MCF 10A (cell line): Measurements from ENCODE around the gene WASF1. TPM values are rescaled to one million over a fixed set of nuclear protein-coding genes. Genes with fewer than 3 reads are reported as not detected.

Experiments
- Bru-seq: library from RNA; stranded (reverse); fragments of 400-500 nt; gene quantifications from one replicate; lab custom pipeline; 2021; lab: Mats Ljungman, UMichigan
- BruChase-seq, 2 experiments: library from RNA; stranded (reverse); fragments of 400-500 nt; gene quantifications; one replicate each; lab custom pipeline; 2021; lab: Mats Ljungman, UMichigan
- BruUV-seq: library from RNA; stranded (reverse); fragments of 400-500 nt; replicated peaks from 2 replicates; lab custom pipeline; 2021; lab: Mats Ljungman, UMichigan
- CTCF ChIA-PET: fragments of 300-600 bp; sonication (Branson Sonifier 250); formaldehyde crosslinking; extraction: SDS; loops from one replicate; lab custom pipeline; 2021; ENCODE audit warnings: antibody characterized with exemption, inconsistent platforms; lab: Yijun Ruan, JAX
- POLR2A ChIA-PET: fragments of 300-600, 350-650 bp; sonication (Branson Sonifier 250); formaldehyde crosslinking; extraction: SDS; loops from one replicate; lab custom pipeline; 2020; ENCODE audit warnings: antibody characterized with exemption, inconsistent platforms; lab: Yijun Ruan, JAX
- DNase-seq: peaks from one replicate; pipeline ENCODE4 v3.0.0-alpha.2; 2018; ENCODE audit not compliant: unreplicated experiment
- H3K27ac Mint-ChIP-seq: one replicate; pipeline ENCODE4 v1.8.0; 2022; ENCODE audit warnings: mild to moderate bottlenecking, low read depth, mixed read lengths; ENCODE audit not compliant: unreplicated experiment
- H3K27me3 Mint-ChIP-seq: one replicate; pipeline ENCODE4 v1.8.0; 2022; ENCODE audit warnings: mixed read lengths; ENCODE audit not compliant: insufficient read depth, unreplicated experiment
- H3K36me3 Mint-ChIP-seq: one replicate; pipeline ENCODE4 v1.8.0; 2022; ENCODE audit warnings: mild to moderate bottlenecking, moderate library complexity, mixed read lengths; ENCODE audit not compliant: insufficient read depth, unreplicated experiment
- H3K4me1 Mint-ChIP-seq: one replicate; pipeline ENCODE4 v1.8.0; 2022; ENCODE audit warnings: mixed read lengths; ENCODE audit not compliant: insufficient read depth, unreplicated experiment
- H3K4me3 Mint-ChIP-seq: one replicate; pipeline ENCODE4 v1.8.0; 2022; ENCODE audit warnings: mild to moderate bottlenecking, moderate library complexity, mixed read lengths; ENCODE audit not compliant: unreplicated experiment
- H3K9me3 Mint-ChIP-seq: one replicate; pipeline ENCODE4 v1.8.0; 2022; ENCODE audit warnings: mixed read lengths; ENCODE audit not compliant: unreplicated experiment
- CTCF ChIP-seq: fragments of 200-600 bp; IDR thresholded peaks from one replicate; pipeline ENCODE4 v1.8.0; 2022; ENCODE audit warnings: antibody characterized with exemption, mild to moderate bottlenecking; ENCODE audit not compliant: unreplicated experiment
- intact Hi-C: fragments of 100-400 bp; cut with micrococcal nuclease; formaldehyde crosslinking; loops from 2 replicates; pipeline ENCODE4 v1.14.1; 2022
- long read RNA-seq: library from polyadenylated mRNA; stranded (forward); transcript quantifications from one replicate; pipeline ENCODE4 v2.0.0, GENCODE V29; 2022
- total RNA-seq: library from RNA; stranded (reverse); gene quantifications from 2 replicates; pipeline ENCODE4 v1.2.3, GENCODE V29; 2022

Gene WASF1
- total RNA-seq (50.5 and 55.7 TPM in 2 replicates), Bru-seq, nascent RNA (percentile 87 among the genes with signal in this experiment), BruChase-seq, experiment 1, labeled RNA remaining after a 6-hour chase (percentile 79 among the genes with signal in this experiment), BruChase-seq, experiment 2, labeled RNA remaining after a 2-hour chase (percentile 84 among the genes with signal in this experiment)
- long read RNA-seq, transcript WASF1-205 (9 exons, 2,675 nt): major isoform, 123 of 200 reads
- long read RNA-seq, transcript WASF1-206 (10 exons, 3,122 nt): minor isoform, 13 of 200 reads
- long read RNA-seq, transcript WASF1-202 (10 exons, 3,075 nt): minor isoform, 21 of 200 reads
- long read RNA-seq, partial matches to known transcripts: 3 of 200 reads
- long read RNA-seq, other reads (novel, unspliced or antisense): 37 of 200 reads

- no peak for TF ChIP-seq CTCF
- H3K9me3 Mint-ChIP-seq: no peaks in the 10 kb centered on the region
- ChIA-PET CTCF (interaction anchor here (0.5 to 3.3 kb wide), 12 partner anchors 9 to 1126 kb away, joined by 3 to 18 read pairs (median 4); no protein-coding TSS in a partner anchor), POLR2A (interaction anchor here (0.5 to 5.1 kb wide), 36 partner anchors 9 to 1620 kb away, joined by 3 to 143 read pairs (median 4); partner anchors contain the start of genes AK9, AMD1, CDK19 and FIG4)
- peaks cover 4% of the 10 kb centered on the region for H3K36me3 Mint-ChIP-seq
- H3K27me3 Mint-ChIP-seq: no peaks in the 10 kb centered on the region
- H3K4me1 Mint-ChIP-seq: peaks cover 16% of the 10 kb centered on the region
- H3K27ac Mint-ChIP-seq: peak within 1 kb of the TSS; percentile 40
- peak; percentile 99 for DNase-seq
- no TSS peak for BruUV-seq
- intact Hi-C loops: loop anchor here (1.0 to 5.0 kb wide), 4 partner anchors 38 to 475 kb away; no protein-coding TSS in a partner anchor
- no peak within 1 kb of the TSS for H3K4me3 Mint-ChIP-seq
These were observed at the start of gene WASF1 for GRCh38 chr6:110179406-110180227. WASF1 (minus strand) TSS chr6:110179670; CDS start chr6:110127601, 52,069 bp downstream.

GRCh38 chr6:110226261-110226660, 46.8 kb upstream of the WASF1 start:
- no peak for TF ChIP-seq CTCF
- Mint-ChIP-seq H3K36me3 (peaks cover 67% of the 10 kb centered on the region), H3K4me3 (no peak overlapping the region), H3K27ac (no peak overlapping the region), H3K4me1 (no peaks in the 10 kb centered on the region), H3K9me3 (no peaks in the 10 kb centered on the region), H3K27me3 (no peaks in the 10 kb centered on the region)
- intact Hi-C loops: no loop called here
- BruUV-seq: no TSS peak
- POLR2A ChIA-PET: no interaction called here
- DNase-seq: no peak
- CTCF ChIA-PET: interaction anchor here (0.7 kb wide), 1 partner anchor 19 kb away, joined by 3 read pairs; no protein-coding TSS in a partner anchor

- intact Hi-C loops: no loop called here
- DNase-seq: no peak
- no peak for TF ChIP-seq CTCF
- no peak overlapping the region for H3K4me3 Mint-ChIP-seq
- H3K4me1 Mint-ChIP-seq: no peaks in the 10 kb centered on the region
- BruUV-seq: no TSS peak
- H3K27ac Mint-ChIP-seq: no peak overlapping the region
- H3K9me3 Mint-ChIP-seq: no peaks in the 10 kb centered on the region
- ChIA-PET POLR2A (no interaction called here), CTCF (no interaction called here)
- peaks cover 83% of the 10 kb centered on the region for H3K36me3 Mint-ChIP-seq
- H3K27me3 Mint-ChIP-seq: no peaks in the 10 kb centered on the region
These were observed 42.3 kb upstream of the WASF1 start for GRCh38 chr6:110221738-110222137.

GRCh38 chr6:110217266-110217665, 37.8 kb upstream of the WASF1 start:
- ChIA-PET CTCF (interaction anchor here (0.6 kb wide), 1 partner anchor 295 kb away, joined by 3 read pairs; no protein-coding TSS in a partner anchor), POLR2A (no interaction called here)
- DNase-seq: no peak
- Mint-ChIP-seq H3K4me1 (no peaks in the 10 kb centered on the region), H3K4me3 (no peak overlapping the region), H3K27ac (no peak overlapping the region), H3K9me3 (no peaks in the 10 kb centered on the region), H3K36me3 (peaks cover 77% of the 10 kb centered on the region), H3K27me3 (no peaks in the 10 kb centered on the region)
- no peak for TF ChIP-seq CTCF
- intact Hi-C loops: no loop called here
- BruUV-seq: no TSS peak
